MM.1S (cell line): ENCODE results near the gene PLCB1.

Experiments
- DNase-seq: peaks from one replicate; pipeline ENCODE4 v3.0.0-alpha.2; 2015
- H2AFZ ChIP-seq: fragments of 300-600 bp; sonication (generic); 2 replicates; pipeline ENCODE4 v1.6.0; 2016; ENCODE audit warnings: antibody characterized with exemption, low read length
- H3F3A ChIP-seq: fragments of 300-600 bp; sonication (generic); 2 replicates; pipeline ENCODE4 v1.6.1; 2016; ENCODE audit warnings: mild to moderate bottlenecking, antibody characterized with exemption, low read length, moderate library complexity, mixed read lengths; ENCODE audit not compliant: insufficient read depth
- H3K27ac ChIP-seq: fragments of 300-600 bp; sonication (generic); 2 replicates; pipeline ENCODE4 v1.5.1; 2016; ENCODE audit warnings: mild to moderate bottlenecking, low read length
- H3K27me3 ChIP-seq: fragments of 300-600 bp; sonication (generic); replicated peaks from 2 replicates; pipeline ENCODE4 v1.6.0; 2016; ENCODE audit warnings: low read length; ENCODE audit not compliant: insufficient read depth
- H3K36me3 ChIP-seq: fragments of 300-600 bp; sonication (generic); replicated peaks from 2 replicates; pipeline ENCODE4 v1.6.1; 2016; ENCODE audit warnings: mild to moderate bottlenecking, low read length, mixed read lengths; ENCODE audit not compliant: insufficient read depth
- H3K4me1 ChIP-seq: fragments of 300-600 bp; sonication (generic); 2 replicates; pipeline ENCODE4 v1.6.1; 2016; ENCODE audit warnings: low read length, mixed read lengths
- H3K4me2 ChIP-seq: fragments of 300-600 bp; sonication (generic); 2 replicates; pipeline ENCODE4 v1.6.0; 2016; ENCODE audit warnings: low read depth, low read length
- H3K4me3 ChIP-seq: fragments of 300-600 bp; sonication (generic); 2 replicates; pipeline ENCODE4 v1.5.1; 2016; ENCODE audit warnings: low read length, mixed read lengths
- H3K79me2 ChIP-seq: fragments of 300-600 bp; sonication (generic); 2 replicates; pipeline ENCODE4 v1.6.1; 2016; ENCODE audit warnings: mixed run types, low read length, mixed read lengths
- H3K9ac ChIP-seq: fragments of 300-600 bp; sonication (generic); 2 replicates; pipeline ENCODE4 v1.6.1; 2016; ENCODE audit warnings: low read length, mixed read lengths
- H3K9me2 ChIP-seq: fragments of 300-600 bp; sonication (generic); replicated peaks from 2 replicates; pipeline ENCODE4 v1.6.1; 2016; ENCODE audit warnings: mild to moderate bottlenecking, low read length, mixed read lengths; ENCODE audit not compliant: insufficient read depth
- H3K9me3 ChIP-seq: fragments of 300-600 bp; sonication (generic); replicated peaks from 2 replicates; pipeline ENCODE4 v1.6.1; 2016; ENCODE audit warnings: mild to moderate bottlenecking, low read length, mixed read lengths; ENCODE audit not compliant: insufficient read depth
- H4K20me1 ChIP-seq: fragments of 300-600 bp; sonication (generic); 2 replicates; pipeline ENCODE4 v1.6.1; 2016; ENCODE audit warnings: mild to moderate bottlenecking, low read length, moderate library complexity, mixed read lengths; ENCODE audit not compliant: insufficient read depth
- EZH2 ChIP-seq: fragments of 300-600 bp; sonication (generic); optimal IDR thresholded peaks from 2 replicates; pipeline ENCODE3; 2017; ENCODE audit warnings: low read depth, mild to moderate bottlenecking, antibody characterized with exemption, low read length, mixed read lengths
- EZH2phosphoT487 ChIP-seq: fragments of 300-600 bp; sonication (generic); IDR thresholded peaks from 2 replicates; pipeline ENCODE4 v1.6.1; 2018; ENCODE audit warnings: antibody characterized with exemption, low read length
- TF ChIP-seq, protein P1 (sequence below): fragments of 300-600 bp; sonication (generic); IDR thresholded peaks from 2 replicates; pipeline ENCODE4 v1.5.1; 2016; ENCODE audit warnings: antibody characterized with exemption, low read length, mixed read lengths

Gene PLCB1

DNA sequence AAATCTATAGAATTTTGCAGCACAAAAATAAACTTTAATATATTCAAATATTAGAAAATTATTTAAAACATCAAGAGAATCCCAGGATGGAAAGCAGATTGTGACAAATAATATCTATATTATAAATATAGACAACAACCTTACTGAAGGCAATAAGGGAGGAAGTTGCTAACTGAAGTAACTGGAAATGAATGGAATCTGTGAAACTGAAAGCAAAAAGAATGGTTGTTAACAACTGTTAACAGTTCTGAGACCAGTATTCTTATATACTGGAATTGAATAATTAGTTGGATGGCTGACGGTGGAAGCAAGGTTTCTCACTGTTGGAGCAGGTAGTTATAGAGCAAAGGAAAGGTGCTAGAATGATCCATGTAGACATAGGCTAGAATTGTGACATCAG lies 220.4 kb downstream of the PLCB1 start:
- no peaks in the 10 kb centered on the region; the same call in 1 of the 2 replicates for H3K79me2 ChIP-seq
- no peak overlapping the region for H3K9ac ChIP-seq
- H3K9me2 ChIP-seq = no peaks in the 10 kb centered on the region
- peak overlapping the region; percentile 43; the same call in 1 of the 2 replicates for H3K4me2 ChIP-seq
- H3K27me3 ChIP-seq = no peaks in the 10 kb centered on the region
- no peaks in the 10 kb centered on the region; the same call in none of the 2 replicates for H3F3A ChIP-seq
- H3K36me3 ChIP-seq = no peaks in the 10 kb centered on the region
- no peak overlapping the region for H2AFZ ChIP-seq
- H4K20me1 ChIP-seq = no peaks in the 10 kb centered on the region
- H3K27ac ChIP-seq = no peak overlapping the region
- DNase-seq = peak; percentile 36
- peaks cover 40% of the 10 kb centered on the region for H3K4me1 ChIP-seq
- H3K9me3 ChIP-seq = no peaks in the 10 kb centered on the region
- no peak for TF ChIP-seq EZH2
- no peak for TF ChIP-seq EZH2phosphoT487
- TF ChIP-seq, protein P1, sequence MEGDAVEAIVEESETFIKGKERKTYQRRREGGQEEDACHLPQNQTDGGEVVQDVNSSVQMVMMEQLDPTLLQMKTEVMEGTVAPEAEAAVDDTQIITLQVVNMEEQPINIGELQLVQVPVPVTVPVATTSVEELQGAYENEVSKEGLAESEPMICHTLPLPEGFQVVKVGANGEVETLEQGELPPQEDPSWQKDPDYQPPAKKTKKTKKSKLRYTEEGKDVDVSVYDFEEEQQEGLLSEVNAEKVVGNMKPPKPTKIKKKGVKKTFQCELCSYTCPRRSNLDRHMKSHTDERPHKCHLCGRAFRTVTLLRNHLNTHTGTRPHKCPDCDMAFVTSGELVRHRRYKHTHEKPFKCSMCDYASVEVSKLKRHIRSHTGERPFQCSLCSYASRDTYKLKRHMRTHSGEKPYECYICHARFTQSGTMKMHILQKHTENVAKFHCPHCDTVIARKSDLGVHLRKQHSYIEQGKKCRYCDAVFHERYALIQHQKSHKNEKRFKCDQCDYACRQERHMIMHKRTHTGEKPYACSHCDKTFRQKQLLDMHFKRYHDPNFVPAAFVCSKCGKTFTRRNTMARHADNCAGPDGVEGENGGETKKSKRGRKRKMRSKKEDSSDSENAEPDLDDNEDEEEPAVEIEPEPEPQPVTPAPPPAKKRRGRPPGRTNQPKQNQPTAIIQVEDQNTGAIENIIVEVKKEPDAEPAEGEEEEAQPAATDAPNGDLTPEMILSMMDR = no peak
- no peak overlapping the region for H3K4me3 ChIP-seq

DNA sequence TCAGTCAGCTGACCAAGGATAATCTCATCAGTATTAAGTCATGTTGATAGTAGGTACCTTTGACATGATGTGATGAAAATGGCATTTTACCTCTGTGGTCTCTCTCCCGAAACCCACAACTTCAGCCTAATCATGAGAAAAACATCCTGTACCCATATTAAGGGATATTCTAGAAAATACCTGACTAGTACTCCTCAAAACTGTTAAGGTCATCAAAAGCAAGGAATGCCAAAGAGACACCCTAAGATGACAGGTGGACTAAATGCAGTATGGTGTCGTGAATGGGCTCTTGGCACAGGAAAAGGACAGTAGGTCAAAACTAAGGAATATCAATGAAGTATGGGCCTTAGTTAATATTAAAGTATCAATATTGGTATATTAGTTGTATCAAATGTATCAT lies 221.4 kb downstream of the PLCB1 start:
- Histone ChIP-seq H3K9me3 (no peaks in the 10 kb centered on the region), H3K79me2 (no peaks in the 10 kb centered on the region; the same call in 1 of the 2 replicates), H4K20me1 (no peaks in the 10 kb centered on the region), H3K9ac (no peak overlapping the region), H3K4me2 (no peak overlapping the region), H3K27ac (no peak overlapping the region), H3F3A (no peaks in the 10 kb centered on the region; the same call in 1 of the 2 replicates), H3K4me1 (peaks cover 30% of the 10 kb centered on the region), H2AFZ (no peak overlapping the region), H3K36me3 (no peaks in the 10 kb centered on the region), H3K27me3 (no peaks in the 10 kb centered on the region), H3K4me3 (no peak overlapping the region), H3K9me2 (no peaks in the 10 kb centered on the region)
- TF ChIP-seq EZH2 (no peak), EZH2phosphoT487 (no peak)
- TF ChIP-seq, protein P1 = no peak
- DNase-seq = no peak

- Histone ChIP-seq H4K20me1 (no peaks in the 10 kb centered on the region), H3K4me1 (peaks cover 16% of the 10 kb centered on the region), H2AFZ (no peak overlapping the region), H3K9me2 (no peaks in the 10 kb centered on the region), H3F3A (no peaks in the 10 kb centered on the region), H3K27me3 (no peaks in the 10 kb centered on the region), H3K4me2 (no peak overlapping the region), H3K27ac (no peak overlapping the region), H3K4me3 (no peak overlapping the region), H3K36me3 (no peaks in the 10 kb centered on the region), H3K9me3 (no peaks in the 10 kb centered on the region), H3K79me2 (no peaks in the 10 kb centered on the region), H3K9ac (no peak overlapping the region)
- no peak for DNase-seq
- TF ChIP-seq EZH2phosphoT487 (no peak), EZH2 (no peak)
- TF ChIP-seq, protein P1 = no peak
Measured at GRCh38 chr20:8355453-8355852, 223.4 kb downstream of the PLCB1 start.
